GM12878 (cell line): ENCODE measurements around the gene ELP1. TPM values are rescaled to one million over a fixed set of nuclear protein-coding genes. Genes with fewer than 3 reads are reported as not detected.

Experiments
- ATAC-seq: fragments of 200-7000 bp; cut with Tn5 transposase; 3 replicates; pipeline ENCODE4 v1.9.1; 2020; ENCODE audit warnings: mild to moderate bottlenecking, moderate library complexity
- BruUV-seq: library from RNA; stranded (reverse); fragments of 400-500 nt; replicated peaks from 2 replicates; lab custom pipeline; 2021; lab: Mats Ljungman, UMichigan
- CTCF ChIA-PET: fragments of 300-600 bp; sonication (Branson Sonifier 250); formaldehyde crosslinking; extraction: SDS; loops from one replicate; lab custom pipeline; 2021; ENCODE audit warnings: inconsistent platforms; lab: Yijun Ruan, JAX
- POLR2A ChIA-PET: fragments of 350-600 bp; formaldehyde crosslinking; extraction: SDS; loops from one replicate; lab custom pipeline; 2021; ENCODE audit warnings: inconsistent platforms; lab: Charles Lee
- RAD21 ChIA-PET: fragments of 300-600 bp; sonication (Branson Sonifier 250); formaldehyde crosslinking; loops from one replicate; lab custom pipeline; 2023; ENCODE audit warnings: antibody characterized with exemption; ENCODE audit not compliant: unreplicated experiment; lab: Charles Lee
- SMC1A ChIA-PET: fragments of 300-600 bp; sonication (Branson Sonifier 250); formaldehyde crosslinking; loops from one replicate; lab custom pipeline; 2023; ENCODE audit not compliant: unreplicated experiment, uncharacterized antibody; lab: Charles Lee
- DNase-seq: peaks from one replicate; pipeline ENCODE4 v3.0.0-alpha.2; 2011; ENCODE audit warnings: low read depth, low spot score
- FAIRE-seq: peaks from 3 replicates; lab custom pipeline; 2011; peaks lifted over from hg19 to GRCh38; lab: Jason Lieb, UNC
- H2AFZ ChIP-seq: 2 replicates; pipeline ENCODE4 v1.6.0; 2011; ENCODE audit warnings: low read depth, low read length, control low read depth; ENCODE audit not compliant: control insufficient read depth
- H3K27ac ChIP-seq: 2 replicates; pipeline ENCODE4 v1.5.1; 2011; ENCODE audit warnings: control low read depth; ENCODE audit not compliant: control insufficient read depth, insufficient read depth
- H3K27me3 ChIP-seq, 2 experiments: replicated peaks in 1 of 2; 2 replicates each; pipeline versions ENCODE4 v1.6.0 to v1.6.1; 2011; ENCODE audit warnings: low read length in 1 of 2; ENCODE audit not compliant: control insufficient read depth in 2 of 2, insufficient read depth in 2 of 2
- H3K36me3 ChIP-seq, 2 experiments: 2 replicates each; pipeline ENCODE4 v1.5.1; 2011; ENCODE audit warnings: low read length in 1 of 2; ENCODE audit not compliant: control insufficient read depth in 2 of 2, insufficient read depth in 2 of 2
- H3K4me1 ChIP-seq: 2 replicates; pipeline ENCODE4 v1.6.1; 2011; ENCODE audit warnings: mild to moderate bottlenecking, low read length, moderate library complexity, mixed read lengths; ENCODE audit not compliant: control insufficient read depth, insufficient read depth
- H3K4me2 ChIP-seq: 2 replicates; pipeline ENCODE4 v1.6.0; 2011; ENCODE audit warnings: control low read depth; ENCODE audit not compliant: control insufficient read depth, insufficient read depth
- H3K4me3 ChIP-seq: fragments of 200-600 bp; sonication (generic); 2 replicates; pipeline ENCODE4 v1.5.1; 2016
- H3K79me2 ChIP-seq: 2 replicates; pipeline ENCODE4 v1.6.0; 2011; ENCODE audit warnings: low read length; ENCODE audit not compliant: control insufficient read depth, insufficient read depth
- H3K9ac ChIP-seq: 2 replicates; pipeline ENCODE4 v1.8.0; 2011; ENCODE audit warnings: low read length, control low read depth, mixed read lengths; ENCODE audit not compliant: control insufficient read depth, insufficient read depth
- H3K9me3 ChIP-seq: replicated peaks from 3 replicates; pipeline ENCODE4 v1.5.1; 2011; ENCODE audit warnings: mild to moderate bottlenecking, low read length; ENCODE audit not compliant: control insufficient read depth, insufficient read depth
- H4K20me1 ChIP-seq: 2 replicates; pipeline ENCODE4 v1.6.0; 2011; ENCODE audit not compliant: control insufficient read depth, insufficient read depth
- CBX3 ChIP-seq: fragments of 200-600 bp; sonication (generic); IDR thresholded peaks from 2 replicates; pipeline ENCODE4 v1.6.1; 2016; ENCODE audit warnings: low read depth, borderline replicate concordance
- CEBPB ChIP-seq, 2 experiments: fragments of 150-350 bp in 1 of 2; IDR thresholded peaks; 2 replicates each; pipeline ENCODE4 v1.6.1; 2012 to 2014; ENCODE audit warnings: low read depth in 2 of 2, low read length in 2 of 2, borderline replicate concordance in 1 of 2, inconsistent platforms in 1 of 2
- CHD2 ChIP-seq: IDR thresholded peaks from 2 replicates; pipeline ENCODE4 v1.6.1; 2011; ENCODE audit warnings: low read depth, low read length, improper control_type of control experiment, borderline replicate concordance
- CTCF ChIP-seq, 3 experiments: IDR thresholded peaks in 2 of 3; conservative IDR thresholded peaks in 1 of 3; 2 replicates each; pipeline ENCODE4 v1.5.1; 2011; ENCODE audit warnings: low read depth in 3 of 3, low read length in 3 of 3, mild to moderate bottlenecking in 3 of 3, control low read depth in 2 of 3, moderate library complexity in 2 of 3, inconsistent platforms in 1 of 3, mixed read lengths in 1 of 3; ENCODE audit not compliant: control insufficient read depth in 2 of 3, insufficient read depth in 1 of 3; ENCODE audit errors: extremely low read depth in 1 of 3
- DPF2 ChIP-seq: fragments of 450-650 bp; IDR thresholded peaks from 2 replicates; pipeline ENCODE4 v1.6.1; 2017; ENCODE audit warnings: mild to moderate bottlenecking
- IKZF2 ChIP-seq, 2 experiments: fragments of 450-650 bp; IDR thresholded peaks; 2 replicates each; pipeline ENCODE4 v1.6.1; 2017; ENCODE audit warnings: mild to moderate bottlenecking in 2 of 2, moderate library complexity in 2 of 2
- JUNB ChIP-seq: IDR thresholded peaks from 2 replicates; pipeline ENCODE4 v1.6.1; 2016; ENCODE audit warnings: antibody characterized with exemption, mild to moderate bottlenecking
- MTA2 ChIP-seq: fragments of 450-650 bp; IDR thresholded peaks from 2 replicates; pipeline ENCODE4 v1.6.1; 2016; ENCODE audit warnings: low read depth, mild to moderate bottlenecking, moderate library complexity
- NKRF ChIP-seq: fragments of 450-650 bp; conservative IDR thresholded peaks from 2 replicates; pipeline ENCODE4 v1.6.1; 2017; ENCODE audit warnings: mild to moderate bottlenecking, moderate library complexity
- POLR2AphosphoS5 ChIP-seq: IDR thresholded peaks from 2 replicates; pipeline ENCODE4 v1.6.1; 2011; ENCODE audit warnings: mild to moderate bottlenecking, low read length, inconsistent platforms
- TCF7 ChIP-seq: IDR thresholded peaks from 2 replicates; pipeline ENCODE4 v1.6.1; 2014; ENCODE audit warnings: antibody characterized with exemption, borderline replicate concordance
- ZSCAN29 ChIP-seq: fragments of 450-650 bp; IDR thresholded peaks from 2 replicates; pipeline ENCODE4 v1.6.1; 2017; ENCODE audit warnings: mild to moderate bottlenecking, moderate library complexity
- WGBS: methylation state at CpG from one replicate; pipeline ENCODE4 v1.1.6; 2016; ENCODE audit warnings: low lambda C conversion rate; ENCODE audit not compliant: insufficient replicate concordance, insufficient coverage; ENCODE audit errors: missing lambda C conversion rate; 5-methylcytosine and 5-hydroxymethylcytosine counted together
- in situ Hi-C: fragments of 300-500 bp; cut with MboI; formaldehyde crosslinking; loops from 9 replicates; pipeline ENCODE4 v1.14.3; 2018; ENCODE audit warnings: mixed read lengths
- intact Hi-C: fragments of 100-400 bp; cut with micrococcal nuclease; formaldehyde crosslinking; loops from one replicate; pipeline ENCODE4 v1.14.2; 2022; ENCODE audit not compliant: unreplicated experiment
- polyA plus RNA-seq, 11 experiments: library from polyadenylated mRNA; depleted of rRNA in 4 of 11; unstranded in 6 of 11; stranded (reverse) in 5 of 11; fragments of >200 nt; fragmentation: Nextera tagmentation in 4 of 11; fragmentation: Illumina TruSeq in 1 of 11; extraction: Ambion mirVana in 4 of 11; extraction: Trizol in 1 of 11; gene quantifications; 1 replicate in 1 of 11; 2 replicates in 10 of 11; pipeline versions ENCODE4 v1.2.1 to v1.2.3, GENCODE V29; 2011 to 2016; ENCODE audit warnings: inconsistent platforms in 2 of 11, missing spikeins in 2 of 11, low read depth in 1 of 11
- total RNA-seq, 4 experiments: library from RNA; depleted of rRNA in 3 of 4; stranded (reverse); fragments of >200 nt in 3 of 4; fragmentation: Illumina TruSeq in 1 of 4; extraction: Trizol in 1 of 4; gene quantifications; 2 replicates each; pipeline versions ENCODE4 v1.2.1 to v1.2.3, GENCODE V29; 2013 to 2021

ELP1 gene
- total and polyA plus RNA-seq, 10 of the 15 experiments (the other 5 are each of a cell fraction or from before 2014, with no cell fraction given): 9.7 to 29.9 (median 26.0) TPM

DNA sequence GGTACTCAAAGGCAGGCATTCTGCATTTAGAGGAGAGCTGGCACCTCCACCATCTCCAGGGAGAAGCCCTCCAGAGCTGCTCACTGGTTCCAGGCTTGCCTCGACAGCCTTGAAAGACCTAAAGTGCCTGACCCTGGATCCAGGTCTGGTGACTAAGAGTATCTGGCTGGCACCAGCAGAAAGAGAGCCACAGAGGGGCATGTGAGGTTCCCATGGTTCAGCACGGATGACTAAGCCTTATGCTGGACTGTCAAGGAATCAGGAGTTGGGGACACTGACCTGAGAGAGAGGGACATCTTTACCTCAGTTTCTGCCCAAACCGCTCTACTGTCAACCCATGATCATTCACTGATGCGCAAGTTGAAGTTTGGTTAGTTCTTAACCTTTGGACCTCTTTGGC lies 68.9 kb downstream of the ELP1 start:
- Histone ChIP-seq H3K4me1 (no peaks in the 10 kb centered on the region), H3K27me3 (no peaks in the 10 kb centered on the region), H3K79me2 (no peaks in the 10 kb centered on the region), H3K9me3 (no peaks in the 10 kb centered on the region), H3K9ac (no peak overlapping the region), H3K4me2 (no peak overlapping the region), H3K27ac (no peak overlapping the region), H3K4me3 (no peak overlapping the region), H4K20me1 (no peaks in the 10 kb centered on the region), H3K36me3 (no peaks in the 10 kb centered on the region; a peak in 1 of 4 replicates), H2AFZ (no peak overlapping the region)
- intact Hi-C loops: no loop called here
- 91% methylated on average over 4 of the region's 4 CpGs for WGBS
- in situ Hi-C loops: no loop called here
- DNase-seq (no peak), FAIRE-seq (no peak), ATAC-seq (no peak)
- RAD21 ChIA-PET: no interaction called here
- POLR2A ChIA-PET: no interaction called here
- TF ChIP-seq ZSCAN29 (no peak), DPF2 (no peak), CTCF (IDR thresholded peaks at IDR 0.05 in 2 of 3, conservative IDR thresholded peaks at IDR 0.05 in 1 of 3; ENCODE audit: control insufficient read depth in 2 of 3, extremely low read depth in 1 of 3, insufficient read depth in 1 of 3, low read depth in 3 of 3, low read length in 3 of 3) (no peak), JUNB (no peak), MTA2 (no peak), IKZF2 (IDR thresholded peaks at IDR 0.05) (no peak), CBX3 (no peak), CHD2 (no peak), NKRF (no peak), CEBPB (IDR thresholded peaks at IDR 0.05; ENCODE audit: borderline replicate concordance in 1 of 2, low read depth in 2 of 2, low read length in 2 of 2) (no peak), POLR2AphosphoS5 (no peak), TCF7 (no peak)
- CTCF ChIA-PET: interaction anchor here (0.8 to 1.0 kb wide), 2 partner anchors 13 to 600 kb away, joined by 3 read pairs; no protein-coding TSS in a partner anchor
- SMC1A ChIA-PET: no interaction called here
- no TSS peak for BruUV-seq
